ENCODE results near the gene PUSL1.

Gene PUSL1

GRCh38 chr1:1359664-1360468 lies 51.5 kb downstream of the PUSL1 start:
- Histone ChIP-seq H3K4me3 (ENCODE audit: low read depth, low read length) (peak overlapping the region; percentile 15), H3K27me3 (replicated peaks) (no peaks in the 10 kb centered on the region), H3K36me3 (replicated peaks) (peaks cover under 1% of the 10 kb centered on the region), H3K27ac (peak overlapping the region; percentile 37)
- DNase-seq: no peak
- in situ Hi-C loops (cut with HindIII; ENCODE audit: low pct_ligation_motif_present, low sequenced_read_pairs): no loop called here
- TF ChIP-seq CTCF (IDR thresholded peaks at IDR 0.05; ENCODE audit: low read depth, low read length, missing control alignments): no peak

- H3K27ac ChIP-seq: no peak overlapping the region
Measured at GRCh38 chr1:1360506-1361169, 52.2 kb downstream of the PUSL1 start.

More at GRCh38 chr1:1360506-1361169, 52.2 kb downstream of the PUSL1 start:
- no peaks in the 10 kb centered on the region for H3K27me3 ChIP-seq (replicated peaks)
- TF ChIP-seq CTCF (IDR thresholded peaks at IDR 0.05; ENCODE audit: low read depth, low read length, missing control alignments): no peak
- H3K4me3 ChIP-seq (ENCODE audit: low read depth, low read length): no peak overlapping the region
- in situ Hi-C loops (cut with HindIII; ENCODE audit: low pct_ligation_motif_present, low sequenced_read_pairs): no loop called here
- DNase-seq: peak; percentile 92
- H3K36me3 ChIP-seq (replicated peaks): no peaks in the 10 kb centered on the region

Data from brain microvascular endothelial cell (primary cell).